Neural progenitor cell (in vitro differentiated cells): ENCODE measurements around the gene ZFPM1.

Experiments used
- CTCF ChIP-seq: fragments of 200-600 bp; sonication (generic); IDR thresholded peaks from 2 replicates; pipeline ENCODE4 v1.5.1; 2017; ENCODE audit warnings: antibody characterized with exemption, mild to moderate bottlenecking
- EZH2phosphoT487 ChIP-seq: fragments of 200-600 bp; sonication (generic); IDR thresholded peaks from 2 replicates; pipeline ENCODE4 v1.6.1; 2017; ENCODE audit warnings: antibody characterized with exemption

DNA sequence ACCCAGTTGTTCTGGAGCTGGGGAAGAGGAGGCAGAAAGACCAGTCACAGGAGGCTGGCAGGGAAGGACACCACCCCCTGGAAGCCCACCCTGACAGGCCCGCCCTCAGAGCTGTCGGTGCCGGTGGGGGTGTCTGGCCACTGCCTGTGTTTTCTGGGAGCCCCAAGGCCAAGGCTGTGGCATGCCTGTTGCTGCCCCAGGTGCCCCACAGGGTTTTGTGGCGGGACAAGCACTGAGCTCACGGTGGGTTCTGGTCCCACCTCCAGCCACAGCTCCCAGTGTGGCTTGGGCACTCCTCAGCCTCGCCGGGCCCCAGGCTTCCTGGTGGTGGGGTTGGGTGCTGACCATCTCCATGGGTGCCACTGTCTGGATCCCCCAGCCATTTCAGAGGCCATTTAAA is 58.0 kb downstream of the ZFPM1 start:
- TF ChIP-seq EZH2phosphoT487: no peak
- TF ChIP-seq CTCF: no peak
